T-helper 1 cell (primary cell): Measurements from ENCODE around the gene SPATA33.
"Not testable (repeated sequence)": the region's sequence is repeated elsewhere in the genome, so short reads cannot be mapped to it uniquely, and the experiment has no call there.

Experiments used
- DNase-seq, 5 donors: peaks; one replicate each; pipeline ENCODE4 v3.0.0-alpha.2; 2012 to 2020

Gene SPATA33

GRCh38 chr16:89667000-89667399, 9.4 kb downstream of the SPATA33 start:
- DNase-seq = not testable (repeated sequence)

- DNase-seq = no peak
Observed at GRCh38 chr16:89667633-89668032, 10.0 kb downstream of the SPATA33 start.

GRCh38 chr16:89668790-89669158, 11.1 kb downstream of the SPATA33 start:
- no peak for DNase-seq

GRCh38 chr16:89669755-89670154, 12.1 kb downstream of the SPATA33 start:
- DNase-seq = no peak

- no peak for DNase-seq
Observed at GRCh38 chr16:89670496-89671431, 13.1 kb downstream of the SPATA33 start.

GRCh38 chr16:89671565-89671964, 13.9 kb downstream of the SPATA33 start:
- DNase-seq = not testable (repeated sequence)

GRCh38 chr16:89672177-89672941, 14.7 kb downstream of the SPATA33 start:
- no peak for DNase-seq

GRCh38 chr16:89678258-89678657, 20.6 kb downstream of the SPATA33 start:
- DNase-seq = no peak

GRCh38 chr16:89685916-89686315, 28.3 kb downstream of the SPATA33 start:
- DNase-seq = no peak

GRCh38 chr16:89686520-89687091, 29.0 kb downstream of the SPATA33 start, which contains the start of gene CDK10:
CDK10 (plus strand) TSS chr16:89686689; CDS start chr16:89686711, 22 bp downstream.
- peak; percentile 74 to 88 (median 81) for DNase-seq

- DNase-seq = no peak
Observed at GRCh38 chr16:89687092-89687940, 29.7 kb downstream of the SPATA33 start.

GRCh38 chr16:89688395-89688794, 30.8 kb downstream of the SPATA33 start:
- no peak for DNase-seq

GRCh38 chr16:89689142-89689541, 31.5 kb downstream of the SPATA33 start:
- DNase-seq = no peak

GRCh38 chr16:89689621-89690020, 32.0 kb downstream of the SPATA33 start:
- not testable (repeated sequence) for DNase-seq

GRCh38 chr16:89690392-89690901, 32.8 kb downstream of the SPATA33 start:
- DNase-seq = no peak

GRCh38 chr16:89691231-89691985, 33.8 kb downstream of the SPATA33 start:
- no peak for DNase-seq

GRCh38 chr16:89691986-89692569, 34.4 kb downstream of the SPATA33 start:
- no peak for DNase-seq

GRCh38 chr16:89693289-89693731, 35.7 kb downstream of the SPATA33 start:
- no peak for DNase-seq

- no peak for DNase-seq
Observed at GRCh38 chr16:89693931-89694783, 36.5 kb downstream of the SPATA33 start.

GRCh38 chr16:89694784-89695085, 37.1 kb downstream of the SPATA33 start:
- not testable (repeated sequence) for DNase-seq
